SK-N-SH treated with all-trans-retinoic acid at 6 μM for 48 hours (cell line): Measurements from ENCODE around the gene C3orf22.

ENCODE experiments used
- ARNTL ChIP-seq: fragments of 450-650 bp; formaldehyde crosslinking; IDR thresholded peaks from 2 replicates; pipeline ENCODE4 v1.5.0; 2020; ENCODE audit warnings: low read depth, mild to moderate bottlenecking, moderate library complexity, borderline replicate concordance
- BACH2 ChIP-seq: fragments of 250-450 bp; sonication (Bioruptor Pico); IDR thresholded peaks from 2 replicates; pipeline ENCODE4 v1.9.0; 2021; ENCODE audit warnings: mild to moderate bottlenecking, borderline replicate concordance
- ESRRG ChIP-seq: fragments of 250-450 bp; sonication (Bioruptor Pico); IDR thresholded peaks from 2 replicates; pipeline ENCODE4 v1.6.1; 2021; ENCODE audit warnings: mild to moderate bottlenecking
- ISL1 ChIP-seq: fragments of 250-450 bp; sonication (Bioruptor Pico); IDR thresholded peaks from 2 replicates; pipeline ENCODE4 v2.1.2; 2022; ENCODE audit warnings: mild to moderate bottlenecking, moderate library complexity
- OSR1 ChIP-seq: fragments of 250-450 bp; sonication (Bioruptor Pico); IDR thresholded peaks from 2 replicates; pipeline ENCODE4 v1.8.0; 2022; ENCODE audit warnings: moderate library complexity, mild to moderate bottlenecking, inconsistent platforms
- RARB ChIP-seq: fragments of 250-450 bp; sonication (Bioruptor Pico); IDR thresholded peaks from 2 replicates; pipeline ENCODE4 v1.8.0; 2021; ENCODE audit warnings: mild to moderate bottlenecking, moderate library complexity
- ZC3H10 ChIP-seq: fragments of 250-450 bp; sonication (Bioruptor Pico); IDR thresholded peaks from 2 replicates; pipeline ENCODE4 v1.5.1; 2021; ENCODE audit warnings: mild to moderate bottlenecking, moderate library complexity
- ZFP3 ChIP-seq: fragments of 250-450 bp; sonication (Bioruptor Pico); IDR thresholded peaks from 2 replicates; pipeline ENCODE4 v1.5.0; 2020; ENCODE audit warnings: mild to moderate bottlenecking, moderate library complexity
- ZNF565 ChIP-seq: fragments of 450-650 bp; formaldehyde crosslinking; conservative IDR thresholded peaks from 2 replicates; pipeline ENCODE4 v1.5.0; 2020; ENCODE audit warnings: low read depth, mild to moderate bottlenecking, moderate library complexity
- ZNF70 ChIP-seq: fragments of 450-650 bp; formaldehyde crosslinking; IDR thresholded peaks from 2 replicates; pipeline ENCODE4 v1.5.0; 2020; ENCODE audit warnings: mild to moderate bottlenecking, moderate library complexity
- ZNF8 ChIP-seq: fragments of 450-650 bp; formaldehyde crosslinking; IDR thresholded peaks from 2 replicates; pipeline ENCODE4 v1.5.0; 2020; ENCODE audit warnings: mild to moderate bottlenecking, moderate library complexity
- TF ChIP-seq, protein P1 (sequence below): fragments of 250-450 bp; sonication (Bioruptor Pico); IDR thresholded peaks from 2 replicates; pipeline ENCODE4 v1.8.0; 2020; ENCODE audit warnings: mild to moderate bottlenecking, moderate library complexity, borderline replicate concordance
- TF ChIP-seq, protein P2 (sequence below): fragments of 250-450 bp; sonication (Bioruptor Pico); IDR thresholded peaks from 2 replicates; pipeline ENCODE4 v1.5.1; 2020; ENCODE audit warnings: low read depth, mild to moderate bottlenecking, moderate library complexity
- TF ChIP-seq, protein P3 (sequence below): fragments of 250-450 bp; sonication (Bioruptor Pico); IDR thresholded peaks from 2 replicates; pipeline ENCODE4 v1.5.1; 2021; ENCODE audit warnings: mild to moderate bottlenecking, moderate library complexity

DNA sequence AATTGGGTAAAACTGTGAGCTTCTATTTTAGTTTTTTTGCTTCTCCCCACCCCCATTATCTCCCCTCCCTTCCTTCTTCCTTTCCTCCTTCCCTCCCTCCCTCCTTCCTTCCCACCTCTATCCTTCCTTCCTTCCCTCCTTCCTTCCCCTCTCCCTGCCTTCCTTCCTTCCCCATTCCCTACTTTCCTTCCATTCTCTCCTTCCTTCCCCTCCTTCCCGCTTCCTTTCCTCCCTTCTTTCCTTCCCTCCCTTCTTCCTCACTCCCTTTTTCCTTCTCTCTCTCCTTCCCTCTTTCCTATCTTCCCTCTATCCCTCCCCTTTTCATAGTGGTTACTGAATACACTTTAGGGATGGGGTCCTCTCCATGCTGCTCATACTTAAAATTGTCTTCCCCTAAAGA, 40.4 kb upstream of the C3orf22 start:
- TF ChIP-seq ZC3H10, result no peak
- TF ChIP-seq BACH2 (CRISPR knock-in tag), result no peak
- TF ChIP-seq, protein P1, sequence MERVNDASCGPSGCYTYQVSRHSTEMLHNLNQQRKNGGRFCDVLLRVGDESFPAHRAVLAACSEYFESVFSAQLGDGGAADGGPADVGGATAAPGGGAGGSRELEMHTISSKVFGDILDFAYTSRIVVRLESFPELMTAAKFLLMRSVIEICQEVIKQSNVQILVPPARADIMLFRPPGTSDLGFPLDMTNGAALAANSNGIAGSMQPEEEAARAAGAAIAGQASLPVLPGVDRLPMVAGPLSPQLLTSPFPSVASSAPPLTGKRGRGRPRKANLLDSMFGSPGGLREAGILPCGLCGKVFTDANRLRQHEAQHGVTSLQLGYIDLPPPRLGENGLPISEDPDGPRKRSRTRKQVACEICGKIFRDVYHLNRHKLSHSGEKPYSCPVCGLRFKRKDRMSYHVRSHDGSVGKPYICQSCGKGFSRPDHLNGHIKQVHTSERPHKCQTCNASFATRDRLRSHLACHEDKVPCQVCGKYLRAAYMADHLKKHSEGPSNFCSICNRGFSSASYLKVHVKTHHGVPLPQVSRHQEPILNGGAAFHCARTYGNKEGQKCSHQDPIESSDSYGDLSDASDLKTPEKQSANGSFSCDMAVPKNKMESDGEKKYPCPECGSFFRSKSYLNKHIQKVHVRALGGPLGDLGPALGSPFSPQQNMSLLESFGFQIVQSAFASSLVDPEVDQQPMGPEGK (CRISPR knock-in tag), result no peak
- TF ChIP-seq ZNF565, result no peak
- TF ChIP-seq ESRRG (CRISPR knock-in tag), result no peak
- TF ChIP-seq ARNTL (CRISPR knock-in tag), result no peak
- TF ChIP-seq, protein P2, sequence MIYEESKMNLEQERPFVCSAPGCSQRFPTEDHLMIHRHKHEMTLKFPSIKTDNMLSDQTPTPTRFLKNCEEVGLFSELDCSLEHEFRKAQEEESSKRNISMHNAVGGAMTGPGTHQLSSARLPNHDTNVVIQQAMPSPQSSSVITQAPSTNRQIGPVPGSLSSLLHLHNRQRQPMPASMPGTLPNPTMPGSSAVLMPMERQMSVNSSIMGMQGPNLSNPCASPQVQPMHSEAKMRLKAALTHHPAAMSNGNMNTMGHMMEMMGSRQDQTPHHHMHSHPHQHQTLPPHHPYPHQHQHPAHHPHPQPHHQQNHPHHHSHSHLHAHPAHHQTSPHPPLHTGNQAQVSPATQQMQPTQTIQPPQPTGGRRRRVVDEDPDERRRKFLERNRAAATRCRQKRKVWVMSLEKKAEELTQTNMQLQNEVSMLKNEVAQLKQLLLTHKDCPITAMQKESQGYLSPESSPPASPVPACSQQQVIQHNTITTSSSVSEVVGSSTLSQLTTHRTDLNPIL (CRISPR knock-in tag), result no peak
- TF ChIP-seq ZNF8 (CRISPR knock-in tag), result no peak
- no peak for TF ChIP-seq ZFP3 (CRISPR knock-in tag)
- TF ChIP-seq, protein P3, sequence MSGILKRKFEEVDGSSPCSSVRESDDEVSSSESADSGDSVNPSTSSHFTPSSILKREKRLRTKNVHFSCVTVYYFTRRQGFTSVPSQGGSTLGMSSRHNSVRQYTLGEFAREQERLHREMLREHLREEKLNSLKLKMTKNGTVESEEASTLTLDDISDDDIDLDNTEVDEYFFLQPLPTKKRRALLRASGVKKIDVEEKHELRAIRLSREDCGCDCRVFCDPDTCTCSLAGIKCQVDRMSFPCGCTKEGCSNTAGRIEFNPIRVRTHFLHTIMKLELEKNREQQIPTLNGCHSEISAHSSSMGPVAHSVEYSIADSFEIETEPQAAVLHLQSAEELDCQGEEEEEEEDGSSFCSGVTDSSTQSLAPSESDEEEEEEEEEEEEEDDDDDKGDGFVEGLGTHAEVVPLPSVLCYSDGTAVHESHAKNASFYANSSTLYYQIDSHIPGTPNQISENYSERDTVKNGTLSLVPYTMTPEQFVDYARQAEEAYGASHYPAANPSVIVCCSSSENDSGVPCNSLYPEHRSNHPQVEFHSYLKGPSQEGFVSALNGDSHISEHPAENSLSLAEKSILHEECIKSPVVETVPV (CRISPR knock-in tag), result no peak
- TF ChIP-seq RARB (CRISPR knock-in tag), result no peak
- TF ChIP-seq ISL1, result no peak
- TF ChIP-seq ZNF70 (CRISPR knock-in tag), result no peak
- TF ChIP-seq OSR1 (CRISPR knock-in tag), result no peak
